ENCODE results near the gene ADAMTSL5. TPM values are rescaled to one million over a fixed set of nuclear protein-coding genes. Genes with fewer than 3 reads are reported as not detected.

The ADAMTSL5 gene
- total and polyA plus RNA-seq, 9 of the 15 experiments (the other 6 are each of a cell fraction or from before 2014, with no cell fraction given): 1.0 to 11.6 (median 4.1) TPM

GRCh38 chr19:1457031-1457739 lies 55.6 kb downstream of the ADAMTSL5 start (continued):
- TF ChIP-seq PHB2 (IDR thresholded peaks at IDR 0.05; ENCODE audit: low read depth) (no peak), RB1 (IDR thresholded peaks at IDR 0.05; ENCODE audit: low read depth) (no peak), CCNT2 (IDR thresholded peaks at IDR 0.05; ENCODE audit: borderline replicate concordance, extremely low read depth, insufficient read length, low read depth, low read length) (peak; percentile 44), ZNF589 (CRISPR knock-in tag; IDR thresholded peaks at IDR 0.05; ENCODE audit: low read depth) (no peak), CLOCK (CRISPR knock-in tag; IDR thresholded peaks at IDR 0.05; ENCODE audit: borderline replicate concordance) (no peak), ZBED1 (IDR thresholded peaks at IDR 0.05) (no peak), ZBTB49 (CRISPR knock-in tag; IDR thresholded peaks at IDR 0.05; ENCODE audit: borderline replicate concordance) (no peak), POLR2G (IDR thresholded peaks at IDR 0.05; ENCODE audit: low read depth, low read length) (peak; percentile 61), EP400 (IDR thresholded peaks at IDR 0.05) (no peak), NCOA4 (IDR thresholded peaks at IDR 0.05; ENCODE audit: partially characterized antibody) (no peak), NR4A1 (CRISPR knock-in tag; IDR thresholded peaks at IDR 0.05) (no peak), NR4A1 (tag; IDR thresholded peaks at IDR 0.05) (no peak)
- TF ChIP-seq, protein P1, sequence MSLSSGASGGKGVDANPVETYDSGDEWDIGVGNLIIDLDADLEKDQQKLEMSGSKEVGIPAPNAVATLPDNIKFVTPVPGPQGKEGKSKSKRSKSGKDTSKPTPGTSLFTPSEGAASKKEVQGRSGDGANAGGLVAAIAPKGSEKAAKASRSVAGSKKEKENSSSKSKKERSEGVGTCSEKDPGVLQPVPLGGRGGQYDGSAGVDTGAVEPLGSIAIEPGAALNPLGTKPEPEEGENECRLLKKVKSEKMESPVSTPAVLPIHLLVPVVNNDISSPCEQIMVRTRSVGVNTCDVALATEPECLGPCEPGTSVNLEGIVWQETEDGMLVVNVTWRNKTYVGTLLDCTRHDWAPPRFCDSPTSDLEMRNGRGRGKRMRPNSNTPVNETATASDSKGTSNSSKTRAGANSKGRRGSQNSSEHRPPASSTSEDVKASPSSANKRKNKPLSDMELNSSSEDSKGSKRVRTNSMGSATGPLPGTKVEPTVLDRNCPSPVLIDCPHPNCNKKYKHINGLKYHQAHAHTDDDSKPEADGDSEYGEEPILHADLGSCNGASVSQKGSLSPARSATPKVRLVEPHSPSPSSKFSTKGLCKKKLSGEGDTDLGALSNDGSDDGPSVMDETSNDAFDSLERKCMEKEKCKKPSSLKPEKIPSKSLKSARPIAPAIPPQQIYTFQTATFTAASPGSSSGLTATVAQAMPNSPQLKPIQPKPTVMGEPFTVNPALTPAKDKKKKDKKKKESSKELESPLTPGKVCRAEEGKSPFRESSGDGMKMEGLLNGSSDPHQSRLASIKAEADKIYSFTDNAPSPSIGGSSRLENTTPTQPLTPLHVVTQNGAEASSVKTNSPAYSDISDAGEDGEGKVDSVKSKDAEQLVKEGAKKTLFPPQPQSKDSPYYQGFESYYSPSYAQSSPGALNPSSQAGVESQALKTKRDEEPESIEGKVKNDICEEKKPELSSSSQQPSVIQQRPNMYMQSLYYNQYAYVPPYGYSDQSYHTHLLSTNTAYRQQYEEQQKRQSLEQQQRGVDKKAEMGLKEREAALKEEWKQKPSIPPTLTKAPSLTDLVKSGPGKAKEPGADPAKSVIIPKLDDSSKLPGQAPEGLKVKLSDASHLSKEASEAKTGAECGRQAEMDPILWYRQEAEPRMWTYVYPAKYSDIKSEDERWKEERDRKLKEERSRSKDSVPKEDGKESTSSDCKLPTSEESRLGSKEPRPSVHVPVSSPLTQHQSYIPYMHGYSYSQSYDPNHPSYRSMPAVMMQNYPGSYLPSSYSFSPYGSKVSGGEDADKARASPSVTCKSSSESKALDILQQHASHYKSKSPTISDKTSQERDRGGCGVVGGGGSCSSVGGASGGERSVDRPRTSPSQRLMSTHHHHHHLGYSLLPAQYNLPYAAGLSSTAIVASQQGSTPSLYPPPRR (CRISPR knock-in tag; IDR thresholded peaks at IDR 0.05; ENCODE audit: borderline replicate concordance): no peak
- TF ChIP-seq, protein P2, sequence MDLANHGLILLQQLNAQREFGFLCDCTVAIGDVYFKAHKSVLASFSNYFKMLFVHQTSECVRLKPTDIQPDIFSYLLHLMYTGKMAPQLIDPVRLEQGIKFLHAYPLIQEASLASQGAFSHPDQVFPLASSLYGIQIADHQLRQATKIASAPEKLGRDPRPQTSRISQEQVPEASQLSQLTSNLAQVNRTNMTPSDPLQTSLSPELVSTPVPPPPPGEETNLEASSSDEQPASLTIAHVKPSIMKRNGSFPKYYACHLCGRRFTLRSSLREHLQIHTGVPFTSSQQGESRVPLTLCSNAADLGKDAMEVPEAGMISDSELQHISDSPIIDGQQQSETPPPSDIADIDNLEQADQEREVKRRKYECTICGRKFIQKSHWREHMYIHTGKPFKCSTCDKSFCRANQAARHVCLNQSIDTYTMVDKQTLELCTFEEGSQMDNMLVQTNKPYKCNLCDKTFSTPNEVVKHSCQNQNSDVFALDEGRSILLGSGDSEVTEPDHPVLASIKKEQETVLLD (IDR thresholded peaks at IDR 0.05): no peak
